ENCODE data around the gene ADAP1. TPM values are rescaled to one million over a fixed set of nuclear protein-coding genes. Genes with fewer than 3 reads are reported as not detected.

ADAP1 gene
- total RNA-seq, 1 experiment from 2014 or later = 34.0 TPM

GRCh38 chr7:891805-892204 lies 62.7 kb downstream of the ADAP1 start:
- H3K27me3 ChIP-seq (ENCODE audit: insufficient read depth, low read length) = no peaks in the 10 kb centered on the region
- BruUV-seq (replicated peaks) = no TSS peak
- no peak overlapping the region for H3K4me2 ChIP-seq (ENCODE audit: low read length)
- ChIA-PET POLR2A (no interaction called here), RAD21 (ENCODE audit: low non-redundant PET in 1 of 2, low total read pairs in 2 of 2, uncharacterized antibody in 2 of 2, unreplicated experiment in 2 of 2) (no interaction called here), CTCF (no interaction called here)
- intact Hi-C loops (cut with micrococcal nuclease) = no loop called here
- TF ChIP-seq EZH2 (IDR thresholded peaks at IDR 0.05) (no peak), CBX3 (IDR thresholded peaks at IDR 0.05; ENCODE audit: low read depth) (no peak), TCF7L2 (IDR thresholded peaks at IDR 0.05; ENCODE audit: borderline replicate concordance, extremely low read depth, insufficient read depth, insufficient read length) (no peak), EZH2phosphoT487 (IDR thresholded peaks at IDR 0.05; ENCODE audit: borderline replicate concordance) (no peak), ZFX (IDR thresholded peaks at IDR 0.05) (no peak), YY1 (IDR thresholded peaks at IDR 0.05; ENCODE audit: extremely low read depth, insufficient replicate concordance, low read depth, low read length) (no peak), MAX (IDR thresholded peaks at IDR 0.05) (no peak), RAD21 (IDR thresholded peaks at IDR 0.05; ENCODE audit: low read depth) (no peak), ZNF274 (IDR thresholded peaks at IDR 0.05; ENCODE audit: low read depth, low read length) (no peak), SIN3A (IDR thresholded peaks at IDR 0.05; ENCODE audit: low read depth) (no peak), SP1 (IDR thresholded peaks at IDR 0.05; ENCODE audit: low read depth) (no peak), POLR2AphosphoS5 (IDR thresholded peaks at IDR 0.05; ENCODE audit: low read depth, low read length) (no peak), POLR2A (IDR thresholded peaks at IDR 0.05; ENCODE audit: borderline replicate concordance, extremely low read depth, insufficient read depth, insufficient read length) (no peak), ZBTB33 (IDR thresholded peaks at IDR 0.05; ENCODE audit: extremely low read depth, insufficient replicate concordance, low read length) (no peak)
- TF ChIP-seq, protein P1, sequence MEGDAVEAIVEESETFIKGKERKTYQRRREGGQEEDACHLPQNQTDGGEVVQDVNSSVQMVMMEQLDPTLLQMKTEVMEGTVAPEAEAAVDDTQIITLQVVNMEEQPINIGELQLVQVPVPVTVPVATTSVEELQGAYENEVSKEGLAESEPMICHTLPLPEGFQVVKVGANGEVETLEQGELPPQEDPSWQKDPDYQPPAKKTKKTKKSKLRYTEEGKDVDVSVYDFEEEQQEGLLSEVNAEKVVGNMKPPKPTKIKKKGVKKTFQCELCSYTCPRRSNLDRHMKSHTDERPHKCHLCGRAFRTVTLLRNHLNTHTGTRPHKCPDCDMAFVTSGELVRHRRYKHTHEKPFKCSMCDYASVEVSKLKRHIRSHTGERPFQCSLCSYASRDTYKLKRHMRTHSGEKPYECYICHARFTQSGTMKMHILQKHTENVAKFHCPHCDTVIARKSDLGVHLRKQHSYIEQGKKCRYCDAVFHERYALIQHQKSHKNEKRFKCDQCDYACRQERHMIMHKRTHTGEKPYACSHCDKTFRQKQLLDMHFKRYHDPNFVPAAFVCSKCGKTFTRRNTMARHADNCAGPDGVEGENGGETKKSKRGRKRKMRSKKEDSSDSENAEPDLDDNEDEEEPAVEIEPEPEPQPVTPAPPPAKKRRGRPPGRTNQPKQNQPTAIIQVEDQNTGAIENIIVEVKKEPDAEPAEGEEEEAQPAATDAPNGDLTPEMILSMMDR (IDR thresholded peaks at IDR 0.05 in 2 of 3, conservative IDR thresholded peaks at IDR 0.05 in 1 of 3; ENCODE audit: borderline replicate concordance in 1 of 3, insufficient read depth in 1 of 3, low read depth in 2 of 3, low read length in 2 of 3) = no peak
- no peak overlapping the region for H3K4me3 ChIP-seq (replicated peaks in 1 of 2; ENCODE audit: low read depth in 1 of 2, low read length in 2 of 2)
- no peak overlapping the region for H2AFZ ChIP-seq (ENCODE audit: low read depth, low read length, poor library complexity, severe bottlenecking)
- no peak overlapping the region for H3K27ac ChIP-seq (ENCODE audit: low read depth, low read length)
- no peak overlapping the region for H3K9ac ChIP-seq (ENCODE audit: low read length)
- H3K4me1 ChIP-seq (ENCODE audit: control insufficient read depth in 1 of 2, insufficient read depth in 2 of 2, low read length in 2 of 2) = no peaks in the 10 kb centered on the region
- H3K9me2 ChIP-seq (ENCODE audit: insufficient read depth) = no peaks in the 10 kb centered on the region
- no peaks in the 10 kb centered on the region for H4K20me1 ChIP-seq (ENCODE audit: insufficient read depth)
- peaks cover 27% of the 10 kb centered on the region for H3K79me2 ChIP-seq (ENCODE audit: insufficient read depth, low read length)
- DNase-seq (ENCODE audit: low read depth, low spot score) (no peak), ATAC-seq (no peak)
- H3K36me3 ChIP-seq (ENCODE audit: control insufficient read depth in 1 of 2, insufficient read depth in 2 of 2, low read length in 2 of 2) = peaks cover 4 to 31% of the 10 kb centered on the region in 2 experiments; a peak in 3 of 4 replicates
- H3K9me3 ChIP-seq (ENCODE audit: control insufficient read depth in 1 of 2, insufficient read depth in 1 of 2, low read depth in 1 of 2, low read length in 2 of 2) = no peaks in the 10 kb centered on the region
